HG03469 (cell line): ENCODE results near the gene NADSYN1.
A peak's percentile ranks its signal among the peaks of the same experiment; 100 is the strongest.

Experiments used
- ATAC-seq: cut with Tn5 transposase; IDR thresholded peaks from one replicate; pipeline ENCODE4 v1.9.1; 2021; ENCODE audit warnings: mild to moderate bottlenecking, moderate library complexity, moderate number of reproducible peaks; ENCODE audit not compliant: unreplicated experiment

Gene NADSYN1

DNA sequence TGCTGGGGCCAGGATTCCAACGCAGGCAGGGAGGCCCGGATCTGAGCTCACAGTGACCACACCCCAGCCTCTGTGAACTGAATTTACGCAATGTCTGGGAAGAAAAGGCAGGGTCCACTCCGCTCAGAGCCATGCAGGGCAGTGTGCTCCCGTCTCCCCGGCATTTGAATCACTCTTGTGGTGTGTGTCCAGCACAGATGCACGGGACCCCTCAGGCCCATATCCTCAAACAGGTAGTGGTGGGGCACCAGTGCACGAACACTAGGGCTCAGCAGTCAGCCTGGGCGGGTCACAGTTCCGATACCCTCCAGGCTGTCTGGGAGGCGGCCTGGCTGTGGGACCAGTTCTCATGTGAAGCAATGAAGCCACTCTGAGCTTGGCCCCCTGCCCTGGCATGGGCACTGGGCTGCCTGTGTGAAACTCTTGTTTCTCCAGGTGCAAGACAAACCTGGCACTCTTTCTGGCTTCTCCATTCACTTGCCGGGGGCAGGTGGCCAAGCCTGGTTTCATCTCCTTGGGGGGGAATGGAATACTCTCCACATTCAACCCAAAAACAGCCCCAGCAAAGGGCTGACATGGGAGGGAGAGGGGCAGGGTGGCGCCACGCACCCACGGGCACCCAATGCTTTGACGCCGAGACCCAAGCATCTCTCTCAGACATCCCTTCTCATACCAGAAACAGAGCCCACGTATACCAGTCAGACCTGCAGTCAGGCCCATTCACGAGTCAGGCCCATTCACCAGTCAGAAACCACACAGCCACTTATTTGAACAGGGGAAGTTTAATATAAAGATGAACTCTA is 19.2 kb upstream of the NADSYN1 start:
- no peak for ATAC-seq

DNA sequence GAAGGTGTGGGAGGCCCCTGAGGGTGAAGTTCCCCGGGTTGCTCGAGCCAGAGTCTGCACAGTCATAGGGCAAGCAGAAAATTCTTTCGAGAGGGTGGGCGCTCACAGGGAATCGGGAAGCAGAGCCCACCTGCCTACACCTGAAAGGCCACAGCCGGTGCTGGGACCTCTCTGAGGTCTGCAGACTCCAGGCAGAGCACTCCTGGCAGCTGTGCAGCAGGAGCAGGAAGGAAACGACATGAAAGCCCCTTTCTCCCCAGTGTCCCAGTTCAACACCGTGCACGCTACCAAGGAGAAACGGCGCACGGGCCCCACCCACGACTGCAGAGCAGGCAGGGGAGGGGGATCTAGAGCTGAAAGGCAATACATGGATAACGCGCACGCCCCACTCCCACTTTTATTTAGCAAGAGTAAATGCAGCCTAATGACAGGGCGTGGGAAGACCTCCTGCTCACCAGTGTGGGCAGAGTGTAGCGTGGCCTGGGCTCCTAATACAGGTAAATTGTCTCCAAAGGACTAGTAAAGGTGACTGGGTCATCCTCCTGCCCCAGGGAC is 18.4 kb upstream of the NADSYN1 start:
- ATAC-seq: no peak

DNA sequence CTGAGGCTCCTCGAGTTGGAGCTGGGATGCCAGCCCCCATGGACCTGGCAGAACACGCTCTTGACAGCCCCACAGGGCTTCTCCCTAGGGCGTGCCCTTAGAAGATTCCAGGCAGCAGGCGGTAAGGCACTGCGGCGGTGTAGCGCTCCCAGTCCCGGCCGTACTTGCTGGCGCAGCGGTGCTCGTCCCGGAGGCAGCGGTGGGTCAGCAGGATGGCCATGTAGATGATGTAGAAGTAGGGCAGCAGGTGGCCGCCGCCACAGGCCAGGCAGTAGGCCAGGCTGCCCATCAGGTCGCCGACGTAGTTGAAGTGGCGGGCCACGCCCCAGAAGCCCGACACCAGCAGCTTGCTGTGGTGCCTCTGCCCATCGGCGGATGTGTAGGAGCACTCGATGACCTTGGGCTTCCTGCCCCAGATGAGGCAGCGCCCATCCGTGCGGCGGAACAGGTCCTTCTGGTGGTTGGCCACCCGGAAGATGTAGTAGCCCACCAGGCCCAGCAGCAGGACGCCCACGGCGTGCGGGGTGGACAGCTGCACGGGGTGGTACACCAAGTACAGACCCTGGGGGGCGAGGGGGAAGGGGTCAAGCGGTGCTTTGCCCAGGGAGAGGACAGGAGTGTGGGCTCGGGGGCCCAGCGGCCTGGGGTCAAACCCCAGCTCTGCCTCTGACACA is 17.6 kb upstream of the NADSYN1 start:
- ATAC-seq: no peak

DNA sequence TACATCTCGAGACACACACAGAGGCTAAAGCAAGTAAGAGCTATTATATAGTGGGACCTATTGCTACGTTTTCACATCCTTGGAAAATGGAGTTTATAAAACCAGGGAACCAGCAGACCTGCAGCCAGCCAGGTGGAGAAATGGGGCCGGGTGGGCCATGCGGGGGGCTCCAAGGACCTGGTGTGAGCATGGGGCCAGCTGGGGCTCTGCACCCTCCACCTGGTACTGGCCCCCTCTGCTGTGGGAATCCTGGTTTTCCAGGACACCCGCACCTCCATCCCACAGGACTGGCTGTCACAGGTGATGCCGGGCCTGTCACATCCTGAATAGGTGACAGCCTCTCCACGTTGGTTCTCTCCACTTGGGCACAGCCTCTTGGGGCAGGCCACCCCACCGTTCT is 16.1 kb upstream of the NADSYN1 start:
- no peak for ATAC-seq

DNA sequence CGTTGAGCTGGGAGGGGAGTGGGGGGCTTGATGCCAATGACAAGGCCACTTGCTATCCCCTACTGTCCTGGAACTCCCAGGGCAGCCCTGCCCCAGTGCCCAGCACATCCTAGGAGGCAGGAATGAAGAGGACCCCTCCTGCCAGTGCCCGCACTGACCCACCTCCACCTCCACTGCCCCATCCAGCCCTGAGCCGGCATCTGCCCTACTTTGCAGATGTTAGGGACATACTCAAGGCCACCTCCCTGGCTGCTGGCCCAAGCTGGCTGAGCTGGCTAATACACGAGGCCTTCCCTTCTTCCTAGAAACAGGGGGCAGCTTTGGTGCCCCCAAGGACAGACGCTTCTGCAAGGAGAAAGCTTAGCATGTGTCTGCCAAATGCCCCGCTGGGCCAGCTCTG is 15.6 kb upstream of the NADSYN1 start:
- no peak for ATAC-seq

DNA sequence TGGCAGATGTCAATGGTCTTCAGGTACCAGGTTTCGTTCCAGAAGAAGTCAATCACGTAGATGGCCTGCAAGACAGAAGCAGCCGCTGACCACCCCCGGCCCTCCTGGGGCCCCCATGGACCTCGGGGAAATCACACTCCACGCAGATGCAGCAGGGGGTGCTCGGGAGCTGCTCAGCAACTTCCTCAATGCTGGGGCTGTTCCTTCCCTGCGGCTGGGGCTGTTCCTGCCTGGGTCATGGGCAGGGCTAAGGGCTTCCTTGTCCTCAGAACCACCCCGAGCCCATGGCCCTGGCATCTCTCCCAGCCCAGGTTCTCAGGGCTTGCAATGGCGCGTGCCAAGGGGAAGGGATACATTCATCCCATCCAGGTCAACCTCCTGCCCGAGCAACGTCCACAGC is 15.1 kb upstream of the NADSYN1 start:
- no peak for ATAC-seq

DNA sequence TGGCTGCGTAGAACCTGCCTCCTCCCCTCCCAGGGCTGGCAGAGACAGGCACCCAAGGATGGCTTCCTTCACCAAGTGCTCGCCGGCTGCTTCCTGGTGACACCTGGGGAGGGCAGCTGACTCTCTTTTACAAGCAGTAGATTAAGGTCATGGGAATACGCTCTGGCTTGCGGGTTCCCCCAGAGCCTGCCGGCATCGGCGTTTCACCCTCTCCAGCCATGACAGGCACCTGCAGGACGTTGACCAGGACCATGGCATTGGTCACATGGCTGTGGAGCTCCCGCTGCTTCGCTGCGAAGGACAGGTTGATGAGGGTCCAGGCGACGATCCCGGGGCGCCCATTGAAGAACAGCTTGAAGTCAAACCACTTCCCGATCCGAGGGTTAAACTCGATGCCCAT is 14.4 kb upstream of the NADSYN1 start:
- ATAC-seq: no peak

DNA sequence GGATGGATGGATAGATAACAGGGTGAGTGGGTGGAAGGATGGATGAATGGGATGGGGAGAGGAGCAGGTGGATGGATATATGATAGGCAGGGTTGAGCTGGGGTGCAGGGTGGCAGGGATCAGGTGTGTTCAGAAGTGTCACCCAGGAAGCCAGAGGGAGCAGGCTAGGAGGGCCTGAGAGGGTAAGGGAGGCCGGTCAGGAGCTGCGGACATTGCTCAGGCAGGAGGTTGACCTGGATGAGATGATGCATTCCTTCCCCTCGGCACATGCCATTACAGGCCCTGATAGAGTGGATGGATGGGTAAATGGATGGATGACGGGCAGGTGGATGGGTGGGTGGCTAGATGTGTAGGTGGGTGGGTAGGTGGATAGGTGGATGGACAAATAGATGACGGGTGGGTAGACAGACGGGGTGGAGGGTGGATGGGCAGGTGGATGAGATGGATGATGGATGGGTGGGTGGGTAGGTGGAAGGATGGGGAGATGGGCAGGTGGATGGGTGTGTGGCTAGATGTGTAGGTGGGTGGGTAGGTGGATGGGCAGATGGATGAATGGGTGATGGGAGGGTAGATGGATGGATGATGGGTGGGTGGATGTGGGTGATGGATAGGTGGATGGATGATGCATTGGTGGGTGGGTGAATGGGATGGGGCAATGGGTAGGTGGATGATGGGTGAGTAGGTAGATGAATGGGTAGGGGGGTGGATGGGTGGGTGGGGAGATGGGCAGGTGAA is 12.8 kb upstream of the NADSYN1 start:
- no peak for ATAC-seq

DNA sequence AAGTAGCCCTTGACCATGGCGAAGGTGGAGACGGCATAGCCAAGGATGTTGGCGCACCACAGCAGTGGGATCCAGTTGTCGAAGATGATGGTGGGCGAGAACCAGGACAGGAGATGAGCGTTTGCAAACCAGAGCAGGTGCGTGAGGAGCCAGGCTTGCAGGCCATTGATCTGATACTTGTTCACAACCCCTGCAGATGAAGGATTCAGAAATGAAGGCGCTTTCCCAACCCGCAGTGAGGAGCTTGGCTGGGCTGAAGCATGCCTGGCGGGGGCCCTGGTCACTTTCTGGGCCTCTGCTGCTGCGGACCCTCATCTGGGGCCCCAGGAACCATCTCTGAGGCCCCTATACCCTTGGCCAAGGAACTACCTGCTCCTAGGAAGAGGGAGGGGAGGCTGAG is 11.8 kb upstream of the NADSYN1 start:
- no peak for ATAC-seq

DNA sequence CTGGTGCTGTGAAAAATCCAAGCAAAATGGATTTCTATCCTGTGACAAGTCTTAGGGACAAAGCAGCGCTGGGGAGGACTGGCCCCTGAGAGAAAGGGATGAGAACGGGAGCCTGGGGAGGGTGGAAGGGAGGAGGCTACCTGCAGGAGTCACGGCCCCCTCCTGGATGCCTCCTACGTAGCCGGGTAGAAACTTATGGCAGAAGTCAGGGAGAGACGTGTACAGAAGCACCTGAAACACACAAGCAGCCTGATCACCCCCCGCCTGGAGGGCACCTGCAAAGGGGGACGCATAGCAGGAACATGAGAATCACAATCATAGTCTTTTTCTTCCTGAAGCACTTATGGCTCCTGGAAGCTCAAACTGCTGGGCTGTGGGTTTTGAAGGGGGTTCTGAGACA is 10.9 kb upstream of the NADSYN1 start:
- no peak for ATAC-seq

DNA sequence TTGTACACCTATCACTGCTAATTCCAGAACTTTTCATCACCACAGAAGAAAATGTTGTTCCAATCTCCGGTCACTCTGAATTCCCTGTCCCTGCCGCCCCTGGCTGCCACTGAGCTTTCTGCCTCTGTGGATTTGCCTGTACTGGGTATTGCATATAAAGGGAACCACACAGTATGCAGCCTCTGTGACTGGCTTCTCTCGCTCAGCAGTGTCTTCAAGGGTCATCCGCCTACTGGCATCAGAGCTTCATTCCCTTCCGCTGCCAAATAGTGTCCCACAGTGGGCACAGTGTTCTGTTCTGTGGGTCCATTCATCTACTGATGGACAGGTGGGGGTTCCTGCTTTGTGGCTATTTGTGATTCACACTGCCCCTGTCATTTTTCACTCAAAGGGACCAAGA is 10.1 kb upstream of the NADSYN1 start:
- no peak for ATAC-seq

DNA sequence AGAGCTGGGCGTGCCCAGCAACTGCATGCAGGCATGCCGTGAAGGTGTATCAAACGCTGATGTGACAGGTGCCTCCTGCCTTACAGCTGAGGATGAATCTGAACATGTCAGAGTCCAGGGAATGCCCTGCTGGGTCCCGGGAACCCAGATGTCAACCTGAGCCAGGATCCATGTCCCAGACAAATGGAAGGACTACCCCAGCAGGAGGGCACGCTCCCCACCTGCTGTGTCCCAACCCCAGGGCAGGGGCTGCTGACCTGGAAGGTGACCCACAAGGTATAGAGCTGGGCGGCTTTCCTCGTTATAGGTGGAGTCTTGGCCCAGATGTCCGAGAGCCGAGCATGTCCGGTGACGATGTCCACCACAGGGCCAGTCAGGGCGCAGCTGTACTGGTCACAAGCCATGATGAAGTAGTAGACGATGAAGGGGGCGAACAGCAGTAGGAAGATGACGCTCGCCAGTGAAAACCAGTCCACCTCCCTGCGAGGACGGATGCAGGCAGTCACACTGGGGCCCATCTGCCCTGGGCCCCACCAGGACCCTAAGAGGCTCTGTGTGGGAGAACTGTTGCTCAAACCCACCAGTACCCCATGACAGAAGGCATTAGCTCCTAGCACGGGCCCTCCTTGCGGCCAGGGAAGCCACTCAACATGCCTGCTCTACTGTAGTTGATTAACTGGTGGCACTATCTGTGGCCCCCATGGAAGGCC is 9.1 kb upstream of the NADSYN1 start:
- no peak for ATAC-seq

DNA sequence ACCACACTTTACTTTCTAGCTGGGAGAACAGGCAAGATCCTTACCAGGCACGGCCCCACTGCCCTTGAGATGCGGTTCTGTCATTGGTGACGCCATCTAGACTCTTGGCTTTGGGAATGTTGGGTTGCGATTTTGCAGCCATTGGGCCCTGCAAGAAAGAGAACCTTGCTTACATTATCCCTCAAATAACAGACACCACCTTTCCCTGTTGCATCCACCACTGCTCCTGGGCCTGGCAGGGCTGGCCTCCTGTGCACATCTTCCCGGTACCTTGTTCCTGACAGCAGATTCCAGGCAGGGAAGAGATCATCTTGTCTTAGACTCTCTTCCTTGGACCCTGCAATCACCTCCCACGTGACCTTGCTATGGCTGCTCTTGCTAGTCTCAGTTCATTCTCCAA is 8.2 kb upstream of the NADSYN1 start:
- ATAC-seq: no peak

DNA sequence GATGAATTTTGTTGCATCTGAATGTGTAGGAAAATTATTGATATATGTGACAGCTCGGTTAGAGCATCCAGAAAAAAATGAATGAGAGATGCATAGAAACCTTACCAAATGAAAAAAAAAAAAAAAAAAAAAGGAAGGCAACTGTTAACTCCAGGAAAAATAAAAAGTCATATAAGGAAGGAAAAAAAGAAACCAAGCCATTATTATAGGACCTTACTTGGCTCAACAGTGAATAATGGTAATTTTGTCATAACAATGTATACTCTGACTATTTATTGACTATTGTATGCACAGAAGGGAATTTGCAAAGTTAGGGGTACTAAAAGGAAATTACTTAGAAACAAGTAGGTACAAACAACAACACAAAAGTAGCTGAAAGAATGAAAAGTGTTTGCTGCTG is 6.9 kb upstream of the NADSYN1 start:
- ATAC-seq: no peak

DNA sequence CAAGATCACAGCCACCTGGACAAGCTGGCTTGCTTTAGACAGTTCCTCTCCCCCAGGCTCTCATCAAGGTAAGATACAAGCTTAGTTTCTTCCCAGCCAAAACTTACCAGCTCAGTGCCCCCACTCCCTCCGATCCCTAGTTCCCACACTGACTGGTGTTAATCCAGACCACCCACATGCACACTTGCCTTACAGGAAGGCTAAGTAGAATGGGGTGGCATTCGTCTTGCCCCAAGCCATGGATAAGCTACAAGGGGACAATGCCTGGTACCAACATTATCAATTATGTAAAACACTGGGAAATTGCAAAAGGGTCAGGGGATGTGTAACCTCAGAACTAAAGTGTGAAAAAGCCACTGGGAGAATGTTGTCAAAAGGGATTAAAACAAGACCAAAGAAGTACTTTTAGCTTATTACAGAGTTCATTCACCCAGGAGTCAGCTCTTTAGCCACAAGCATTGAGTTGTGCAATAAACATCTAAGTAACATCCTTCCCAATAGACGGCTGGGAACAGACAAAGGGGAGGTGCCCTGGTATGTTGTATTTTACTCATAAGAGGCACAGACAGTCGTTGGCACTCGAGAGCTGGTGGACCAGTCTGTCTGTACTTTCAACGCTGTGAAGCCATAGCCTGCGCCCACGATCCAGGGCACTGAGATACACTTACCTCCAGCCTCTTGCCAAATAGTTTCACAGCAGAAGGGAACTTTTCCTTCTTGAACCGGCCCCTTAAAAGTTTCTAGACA is 5.9 kb upstream of the NADSYN1 start:
- no peak for ATAC-seq

DNA sequence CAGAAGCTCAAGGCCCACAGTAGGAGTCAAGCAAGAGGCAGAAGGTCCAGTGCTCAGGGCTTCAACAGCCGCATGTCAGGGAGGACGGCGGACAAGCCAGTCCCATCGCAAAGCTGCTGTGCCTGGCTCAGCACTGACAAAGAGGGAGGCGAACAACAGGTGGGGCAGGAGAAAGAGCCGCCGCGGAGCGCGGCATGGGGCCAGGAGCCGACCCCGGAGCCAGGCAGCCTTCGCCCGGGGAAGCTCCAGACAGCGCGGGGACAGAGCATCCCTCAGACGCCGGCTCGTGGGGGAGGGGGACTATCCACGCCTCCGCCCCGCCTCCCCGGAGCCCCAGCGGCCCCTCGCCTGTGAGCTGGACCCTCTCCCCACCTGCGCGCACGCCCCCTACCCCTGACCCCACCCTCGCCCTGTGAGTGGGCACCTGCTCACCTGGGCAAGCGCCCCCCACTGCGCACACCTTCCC is 5.2 kb upstream of the NADSYN1 start:
- ATAC-seq: no peak

DNA sequence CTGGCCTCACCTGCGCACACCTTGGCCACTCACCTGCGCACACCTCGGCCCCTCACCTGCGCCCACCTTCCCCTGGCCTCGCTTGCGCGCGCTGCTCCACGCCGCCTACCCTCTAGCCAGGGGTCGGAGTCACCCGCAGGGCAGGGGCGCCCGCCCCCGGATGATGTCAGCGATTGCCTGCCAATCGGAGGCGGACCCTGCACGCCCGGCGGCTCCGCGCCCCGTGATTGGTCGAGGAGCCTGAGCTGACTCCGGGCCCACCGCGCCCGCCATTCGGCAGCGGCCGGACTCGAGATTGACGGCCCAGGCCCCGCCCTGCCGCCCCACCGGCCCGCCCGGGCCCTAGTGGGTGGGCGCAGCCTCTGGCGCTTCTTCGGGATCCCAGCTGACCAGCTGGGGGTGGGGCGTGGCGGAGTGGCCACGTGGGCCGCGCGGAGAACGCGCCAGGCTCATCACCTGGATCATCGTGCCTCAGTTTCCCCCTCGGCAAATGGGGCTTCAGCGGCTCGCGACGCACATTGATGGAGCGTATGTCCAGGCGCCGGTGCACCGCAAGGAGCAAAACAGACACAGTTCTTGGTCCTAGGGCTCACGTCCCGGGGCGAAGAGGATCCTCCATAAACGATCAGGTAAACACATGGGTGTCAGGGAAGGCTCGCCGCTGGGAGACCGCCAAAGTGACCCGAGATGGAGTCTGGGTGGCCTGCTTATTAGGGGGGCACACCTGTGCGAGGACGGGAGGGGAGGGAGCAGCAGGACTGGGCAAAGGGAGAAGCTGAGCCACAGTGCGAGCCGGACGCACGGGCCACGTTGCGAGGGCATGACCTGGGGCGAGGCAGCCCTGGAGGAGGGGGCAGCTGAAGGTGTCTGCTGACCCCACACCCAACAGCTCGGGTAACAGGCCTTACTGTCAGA is 4.5 kb upstream of the NADSYN1 start, which contains the start of gene DHCR7:
Gene DHCR7 (minus strand): TSS at position 137 of the 915 bp plus-strand sequence. CDS start 3,441 bp downstream, outside the sequence.
- ATAC-seq: peak; percentile 62

DNA sequence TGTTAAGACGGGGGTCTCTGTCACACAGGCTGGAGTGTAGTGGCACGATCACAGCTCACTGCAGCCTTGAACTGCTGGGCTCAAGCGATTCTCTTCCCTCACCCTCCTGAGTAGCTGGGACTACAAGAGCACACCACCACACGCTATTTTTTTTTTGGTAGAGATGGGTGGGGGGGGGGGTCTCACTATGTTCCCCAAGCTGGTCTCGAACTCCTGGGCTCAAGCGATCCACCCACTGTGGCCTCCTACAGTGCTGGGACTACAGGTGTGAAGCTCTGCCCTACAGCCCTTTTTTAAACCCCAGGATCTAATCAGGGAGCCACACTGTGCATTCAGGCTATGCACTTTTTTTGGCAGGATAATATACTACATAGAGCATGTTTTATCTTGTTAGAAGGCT is 3.4 kb upstream of the NADSYN1 start:
- no peak for ATAC-seq

DNA sequence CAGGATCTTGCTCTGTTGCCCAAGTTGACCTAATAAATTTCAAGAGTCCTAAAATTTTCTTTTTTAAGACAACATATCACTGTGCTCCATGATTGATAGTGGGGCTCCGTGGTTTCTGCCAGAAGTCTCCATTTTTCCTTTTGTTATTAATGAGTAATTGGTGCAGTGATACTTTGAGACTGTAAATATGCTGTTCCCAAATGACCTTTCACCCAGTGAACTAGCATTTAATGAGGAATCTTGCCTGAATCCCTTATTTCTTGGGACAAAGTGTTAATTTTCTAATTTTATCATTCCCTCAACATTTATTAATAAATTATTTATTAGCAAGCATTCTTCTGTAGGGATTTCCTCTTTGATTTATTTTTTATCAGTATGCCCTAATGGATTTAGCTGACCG is 2.5 kb upstream of the NADSYN1 start:
- ATAC-seq: no peak
